Measurements from ENCODE around the gene ZNF256. TPM values are rescaled to one million over a fixed set of nuclear protein-coding genes. Genes with fewer than 3 reads are reported as not detected.
"Not testable (repeated sequence)": the region's sequence is repeated elsewhere in the genome, so short reads cannot be mapped to it uniquely, and the experiment has no call there.

Gene ZNF256
- total RNA-seq, 2 donors from 2014 or later, result 8.4 to 10.6 TPM

DNA sequence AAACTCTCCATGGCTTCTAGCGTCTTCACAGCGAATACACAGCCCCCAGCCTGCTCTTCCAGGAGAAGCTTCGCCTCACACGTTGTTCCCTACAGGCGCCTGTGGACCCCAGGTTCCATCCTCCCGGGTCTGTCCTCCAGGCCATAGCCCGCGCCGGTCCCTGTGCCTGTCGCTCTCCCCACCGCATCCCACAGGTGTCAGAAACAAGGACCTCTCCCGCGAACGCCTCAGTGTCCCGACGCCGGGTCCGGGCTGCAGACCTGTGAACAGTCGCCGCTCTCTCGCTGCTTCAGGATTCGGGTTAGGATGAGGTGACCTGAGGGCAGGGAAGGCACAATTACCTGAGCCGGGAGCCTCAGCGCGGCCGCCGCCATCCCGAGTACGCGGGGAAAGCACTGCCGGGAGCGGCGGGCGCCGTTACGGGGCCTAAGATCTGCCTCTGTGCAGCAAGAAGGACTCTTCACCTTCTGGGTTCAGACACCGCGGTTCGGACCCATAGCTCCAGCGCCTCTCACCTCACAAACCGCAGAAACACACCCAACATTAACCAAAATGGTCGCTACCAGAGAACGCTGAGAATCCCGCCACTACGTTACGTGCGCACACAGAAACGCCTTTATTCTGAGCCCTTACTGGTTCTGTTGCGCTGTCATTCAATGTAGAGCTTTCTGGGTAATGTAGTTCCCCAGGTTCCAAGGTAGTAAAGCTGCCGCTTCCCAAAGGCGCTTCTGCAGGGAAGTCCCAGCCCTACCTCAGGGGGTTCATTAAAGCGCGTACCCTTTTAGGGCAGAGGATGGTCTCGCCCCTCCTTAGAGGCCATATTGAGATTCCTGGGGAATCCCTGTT lies 12.5 kb downstream of the ZNF256 start, which contains the start of gene ZNF418:
Gene ZNF418, minus strand, starts transcription at position 583 of the 846 bp plus-strand sequence. CDS start 1,580 bp downstream, outside the sequence.
- ATAC-seq (replicated peaks in 1 of 2) (peak; percentile 88 to 96), DNase-seq (peak; percentile 35 to 60)
- Mint-ChIP-seq H3K4me1 (ENCODE audit: low read depth) (no peaks in the 10 kb centered on the region), H3K27ac (no peak within 1 kb of the TSS), H3K36me3 (ENCODE audit: insufficient read depth in 2 of 2) (peaks cover 45 to 59% of the 10 kb centered on the region in 2 donors), H3K9me3 (peaks cover 13 to 29% of the 10 kb centered on the region in 2 donors), H3K27me3 (ENCODE audit: low read depth) (no peaks in the 10 kb centered on the region), H3K4me3 (peak within 1 kb of the TSS; percentile 86 to 94)

GRCh38 chr19:57927587-57927986 lies 19.9 kb downstream of the ZNF256 start:
- H3K27me3 Mint-ChIP-seq (ENCODE audit: low read depth), result no peaks in the 10 kb centered on the region
- H3K36me3 Mint-ChIP-seq (ENCODE audit: insufficient read depth in 2 of 2), result peaks cover 40 to 41% of the 10 kb centered on the region in 2 donors
- H3K4me1 Mint-ChIP-seq (ENCODE audit: low read depth), result no peaks in the 10 kb centered on the region
- peaks cover 23 to 34% of the 10 kb centered on the region in 2 donors for H3K9me3 Mint-ChIP-seq
- no peak for ATAC-seq (replicated peaks in 1 of 2)
- no peak overlapping the region for H3K4me3 Mint-ChIP-seq
- H3K27ac Mint-ChIP-seq, result no peak overlapping the region
- DNase-seq, result no peak

DNA sequence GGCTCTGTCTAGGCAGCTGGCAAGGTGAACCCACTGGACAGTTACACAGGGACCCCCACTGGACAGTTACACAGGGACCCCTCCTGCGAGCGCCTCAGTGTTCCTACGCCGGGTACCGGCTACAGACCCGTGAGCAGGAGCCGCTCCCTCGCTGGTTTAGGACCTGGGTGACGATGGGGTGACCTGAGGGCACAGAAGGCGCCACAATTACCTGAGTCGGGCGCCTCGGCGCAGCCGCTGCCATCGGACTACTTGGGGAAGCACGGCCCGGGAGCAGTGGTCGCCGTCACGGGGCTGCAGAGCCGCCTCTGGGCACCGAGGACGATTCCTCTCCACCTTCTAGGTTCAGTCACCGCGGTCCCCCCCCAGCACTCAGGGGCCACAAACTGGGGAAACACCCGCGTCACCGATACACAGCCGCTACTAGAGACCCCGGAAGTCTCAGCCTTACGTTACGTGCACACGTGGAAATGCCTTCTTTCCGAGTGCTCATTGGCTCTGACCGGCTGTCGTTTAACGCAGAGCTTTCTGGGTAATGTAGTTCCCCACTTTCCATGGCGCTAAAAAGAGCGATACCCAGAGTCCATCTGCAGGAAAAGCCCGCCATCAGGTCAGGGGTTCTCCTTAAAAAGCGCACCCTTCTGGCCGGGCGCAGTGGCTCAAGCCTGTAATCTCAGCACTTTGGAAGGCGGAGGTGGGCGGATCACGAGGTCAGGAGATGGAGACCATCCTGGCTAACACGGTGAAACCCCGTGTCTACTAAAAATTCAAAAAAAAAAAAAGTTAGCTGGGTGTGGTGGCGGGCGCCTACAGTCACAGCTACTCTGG lies 31.1 kb downstream of the ZNF256 start, which contains the start of gene ZNF417:
Gene ZNF417, minus strand, starts transcription at position 425 of the 828 bp plus-strand sequence. Its CDS starts 181 bp downstream, at position 244.
- peaks cover 46 to 59% of the 10 kb centered on the region in 2 donors for H3K36me3 Mint-ChIP-seq (ENCODE audit: insufficient read depth in 2 of 2)
- peaks cover 40% of the 10 kb centered on the region for H3K4me1 Mint-ChIP-seq (ENCODE audit: low read depth)
- ATAC-seq (replicated peaks in 1 of 2) (peak; percentile 99), DNase-seq (peak; percentile 85 to 88)
- not testable (repeated sequence) for H3K27me3 Mint-ChIP-seq (ENCODE audit: low read depth)
- peak within 1 kb of the TSS; percentile 94 for H3K27ac Mint-ChIP-seq
- peak within 1 kb of the TSS; percentile 93 to 98 for H3K4me3 Mint-ChIP-seq
- H3K9me3 Mint-ChIP-seq, result peaks cover 22 to 36% of the 10 kb centered on the region in 2 donors

DNA sequence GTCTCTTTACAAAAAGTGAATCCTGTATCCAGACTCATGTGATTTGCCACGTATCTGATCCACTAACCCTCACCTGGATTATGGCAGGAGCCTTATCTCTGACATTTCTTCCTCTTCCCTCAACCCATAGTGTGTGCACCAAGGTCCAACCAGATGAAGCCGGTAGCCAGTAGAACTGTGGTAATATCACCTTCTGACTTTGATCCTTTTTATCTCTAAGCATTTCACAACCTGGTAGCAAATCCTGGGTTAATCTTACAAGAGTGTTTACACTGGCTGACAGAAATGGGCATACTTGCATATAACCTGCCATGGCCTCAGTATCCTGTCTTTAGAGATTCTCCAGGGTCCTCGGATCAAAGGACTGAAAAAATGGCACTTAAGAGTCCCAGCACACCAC lies 33.0 kb downstream of the ZNF256 start:
- H3K4me3 Mint-ChIP-seq, result peak overlapping the region; percentile 14 to 23
- no peak overlapping the region for H3K27ac Mint-ChIP-seq
- ATAC-seq (replicated peaks in 1 of 2) (no peak), DNase-seq (no peak)
- peaks cover 24 to 34% of the 10 kb centered on the region in 2 donors for H3K9me3 Mint-ChIP-seq
- H3K36me3 Mint-ChIP-seq (ENCODE audit: insufficient read depth in 2 of 2), result peaks cover 50 to 64% of the 10 kb centered on the region in 2 donors
- peaks cover 40% of the 10 kb centered on the region for H3K4me1 Mint-ChIP-seq (ENCODE audit: low read depth)
- no peaks in the 10 kb centered on the region for H3K27me3 Mint-ChIP-seq (ENCODE audit: low read depth)

- Mint-ChIP-seq H3K27me3 (ENCODE audit: low read depth) (no peaks in the 10 kb centered on the region), H3K36me3 (ENCODE audit: insufficient read depth in 2 of 2) (peaks cover 35 to 54% of the 10 kb centered on the region in 2 donors), H3K4me1 (ENCODE audit: low read depth) (peaks cover 21% of the 10 kb centered on the region), H3K4me3 (no peak overlapping the region), H3K27ac (no peak overlapping the region), H3K9me3 (peaks cover 16 to 23% of the 10 kb centered on the region in 2 donors)
- DNase-seq (no peak), ATAC-seq (replicated peaks in 1 of 2) (no peak)
Measured at GRCh38 chr19:57907394-57907793, 40.1 kb downstream of the ZNF256 start.

- H3K36me3 Mint-ChIP-seq (ENCODE audit: insufficient read depth in 2 of 2), result peaks cover 21 to 41% of the 10 kb centered on the region in 2 donors
- peaks cover 9 to 11% of the 10 kb centered on the region in 2 donors for H3K9me3 Mint-ChIP-seq
- peaks cover 16% of the 10 kb centered on the region for H3K4me1 Mint-ChIP-seq (ENCODE audit: low read depth)
- no peaks in the 10 kb centered on the region for H3K27me3 Mint-ChIP-seq (ENCODE audit: low read depth)
- H3K27ac Mint-ChIP-seq, result peak overlapping the region; percentile 46
- H3K4me3 Mint-ChIP-seq, result no peak overlapping the region
- ATAC-seq (replicated peaks in 1 of 2) (no peak), DNase-seq (no peak)
Measured at GRCh38 chr19:57905258-57905657, 42.2 kb downstream of the ZNF256 start.

- H3K4me3 Mint-ChIP-seq, result peak overlapping the region in 1 of 2 donors; percentile 31
- peaks cover 16 to 32% of the 10 kb centered on the region in 2 donors for H3K36me3 Mint-ChIP-seq (ENCODE audit: insufficient read depth in 2 of 2)
Measured at GRCh38 chr19:57903618-57904184, 43.8 kb downstream of the ZNF256 start.

GRCh38 chr19:57900311-57900710 lies 47.2 kb downstream of the ZNF256 start:
- Mint-ChIP-seq H3K36me3 (ENCODE audit: insufficient read depth in 2 of 2) (peaks cover 11 to 21% of the 10 kb centered on the region in 2 donors), H3K4me3 (no peak overlapping the region), H3K4me1 (ENCODE audit: low read depth) (peaks cover 16% of the 10 kb centered on the region), H3K27me3 (ENCODE audit: low read depth) (no peaks in the 10 kb centered on the region), H3K9me3 (peaks cover 5 to 10% of the 10 kb centered on the region in 2 donors), H3K27ac (no peak overlapping the region)
- DNase-seq, result no peak
- no peak for ATAC-seq (replicated peaks in 1 of 2)

More at GRCh38 chr19:57903618-57904184, 43.8 kb downstream of the ZNF256 start:
- peaks cover 8 to 9% of the 10 kb centered on the region in 2 donors for H3K9me3 Mint-ChIP-seq
- no peak for ATAC-seq (replicated peaks in 1 of 2)
- H3K4me1 Mint-ChIP-seq (ENCODE audit: low read depth), result peaks cover 16% of the 10 kb centered on the region
- no peaks in the 10 kb centered on the region for H3K27me3 Mint-ChIP-seq (ENCODE audit: low read depth)
- DNase-seq, result no peak
- H3K27ac Mint-ChIP-seq, result no peak overlapping the region

Other genes starting within 250 kb of the ZNF256 start
- 1 to 10 TPM; 4.3 to 5.3 TPM for gene ZNF154, start 238.5 kb downstream of the ZNF256 start, total RNA-seq
- gene ZNF671, start 220.1 kb downstream of the ZNF256 start, total RNA-seq, result 10 to 100 TPM; 14.3 to 20.1 TPM
- gene ZNF776, start 200.9 kb downstream of the ZNF256 start, total RNA-seq, result 10 to 100 TPM; 13.4 to 14.1 TPM
- gene ZNF586, start 178.0 kb downstream of the ZNF256 start, total RNA-seq, result 10 to 100 TPM; 18.5 to 20.0 TPM
- gene ZNF552, start 132.8 kb downstream of the ZNF256 start, total RNA-seq, result 1 to 10 TPM; 7.7 to 8.4 TPM
- 10 to 100 TPM; 16.8 to 18.0 TPM for gene ZNF587B, start 117.4 kb downstream of the ZNF256 start, total RNA-seq
- gene ZNF587, start 97.8 kb downstream of the ZNF256 start, total RNA-seq, result 10 to 100 TPM; 31.5 to 32.5 TPM
- 10 to 100 TPM; 16.1 to 21.4 TPM for gene ZNF814, start 58.7 kb downstream of the ZNF256 start, total RNA-seq
- gene ZNF417, start 31.1 kb downstream of the ZNF256 start, total RNA-seq, result 10 to 100 TPM; 12.6 to 13.8 TPM
- 1 to 10 TPM; 3.4 to 8.0 TPM for gene ZNF418, start 12.3 kb downstream of the ZNF256 start, total RNA-seq
- gene C19orf18, start 26.8 kb upstream of the ZNF256 start, total RNA-seq, result 1 to 10 TPM in 1 of 2 donors, under 1 TPM in 1; 0.91 to 2.1 TPM
- 10 to 100 TPM; 13.1 to 13.8 TPM for gene ZNF606, start 55.1 kb upstream of the ZNF256 start, total RNA-seq
- gene ZSCAN1, start 86.3 kb upstream of the ZNF256 start, total RNA-seq, result not detected
- 1 to 10 TPM; 1.7 to 1.9 TPM for gene ZNF135, start 111.6 kb upstream of the ZNF256 start, total RNA-seq
- gene ZSCAN18, start 150.5 kb upstream of the ZNF256 start, total RNA-seq, result 10 to 100 TPM; 34.0 to 51.3 TPM
- 1 to 10 TPM; 8.0 to 9.8 TPM for gene ZNF329, start 203.1 kb upstream of the ZNF256 start, total RNA-seq
- gene ZNF274, start 235.4 kb upstream of the ZNF256 start, total RNA-seq, result 10 to 100 TPM; 32.1 to 42.8 TPM